Stimulated activated CD4-positive, alpha-beta T cell treated with anti-CD3 and anti-CD28 coated beads, TNF-alpha, amount 100 ng/mL, for 24 hours (primary cell): ENCODE results near the gene CXCL16.
"Not testable (repeated sequence)": the region's sequence is repeated elsewhere in the genome, so short reads cannot be mapped to it uniquely, and the experiment has no call there.

ENCODE experiments used
- DNase-seq, 3 experiments: peaks; one replicate each; pipeline ENCODE4 v3.0.0-alpha.2; 2020; ENCODE audit warnings: low read depth in 3 of 3

The CXCL16 gene

GRCh38 chr17:4699401-4700056 lies 40.2 kb downstream of the CXCL16 start:
- DNase-seq = not testable (repeated sequence)

GRCh38 chr17:4696437-4696805 lies 43.3 kb downstream of the CXCL16 start:
- DNase-seq = no peak

- DNase-seq = no peak
Measured at GRCh38 chr17:4693416-4693815, 46.3 kb downstream of the CXCL16 start.

- no peak for DNase-seq
Measured at GRCh38 chr17:4691686-4692085, 48.0 kb downstream of the CXCL16 start.

- DNase-seq = no peak
Measured at GRCh38 chr17:4690745-4691144, 49.0 kb downstream of the CXCL16 start.

GRCh38 chr17:4689872-4690271 lies 49.9 kb downstream of the CXCL16 start:
- not testable (repeated sequence) for DNase-seq

- not testable (repeated sequence) for DNase-seq
Measured at GRCh38 chr17:4683739-4684138, 56.0 kb downstream of the CXCL16 start.
